K562 (cell line): ENCODE measurements around the gene AIFM3. TPM values are rescaled to one million over a fixed set of nuclear protein-coding genes. Genes with fewer than 3 reads are reported as not detected.

Source experiments
- CLOCK ChIP-seq: fragments of 250-450 bp; sonication (Bioruptor Pico); IDR thresholded peaks from 2 replicates; pipeline ENCODE4 v1.4.0; 2020; ENCODE audit warnings: mild to moderate bottlenecking, moderate library complexity, borderline replicate concordance
- E2F8 ChIP-seq: fragments of 450-650 bp; IDR thresholded peaks from 2 replicates; pipeline ENCODE4 v1.7.1; 2018; ENCODE audit warnings: mild to moderate bottlenecking, low read depth; ENCODE audit not compliant: partially characterized antibody
- MEF2D ChIP-seq: conservative IDR thresholded peaks from 2 replicates; pipeline ENCODE4 v1.6.1; 2016; ENCODE audit warnings: low read depth, missing genetic modification characterization, missing compliant biosample characterization
- NFIC ChIP-seq: fragments of 450-650 bp; IDR thresholded peaks from 2 replicates; pipeline ENCODE4 v1.6.1; 2017; ENCODE audit warnings: mild to moderate bottlenecking, inconsistent platforms
- NR3C1 ChIP-seq: sonication (generic); formaldehyde crosslinking; IDR thresholded peaks from 2 replicates; pipeline ENCODE4 v1.8.1; 2022; ENCODE audit warnings: missing genetic modification reagents
- PHF21A ChIP-seq: fragments of 450-650 bp; IDR thresholded peaks from 2 replicates; pipeline ENCODE4 v1.6.1; 2017; ENCODE audit warnings: low read depth, borderline replicate concordance
- PRDM10 ChIP-seq: fragments of 450-650 bp; IDR thresholded peaks from 2 replicates; pipeline ENCODE4 v1.6.1; 2018; ENCODE audit not compliant: partially characterized antibody
- RAD21 ChIP-seq, 2 experiments: fragments of 250-450 bp in 1 of 2; fragments of 450-650 bp in 1 of 2; sonication (Bioruptor Pico) in 1 of 2; formaldehyde crosslinking in 1 of 2; IDR thresholded peaks in 1 of 2; conservative IDR thresholded peaks in 1 of 2; 2 replicates each; pipeline versions ENCODE4 v1.4.0 to v1.8.0; 2020 to 2022; ENCODE audit warnings: mild to moderate bottlenecking in 2 of 2, moderate library complexity in 1 of 2
- SRSF9 ChIP-seq: fragments of 200-400 bp; formaldehyde crosslinking; IDR thresholded peaks from 2 replicates; pipeline ENCODE4 v1.6.1; 2017; ENCODE audit warnings: low read depth, low read length, borderline replicate concordance
- STAG1 ChIP-seq: sonication (generic); formaldehyde crosslinking; IDR thresholded peaks from 2 replicates; pipeline ENCODE4 v1.5.0; 2020; ENCODE audit warnings: missing genetic modification reagents, borderline replicate concordance
- ZBTB34 ChIP-seq: fragments of 250-450 bp; sonication (Bioruptor Pico); IDR thresholded peaks from 2 replicates; pipeline ENCODE4 v1.8.0; 2021; ENCODE audit warnings: mild to moderate bottlenecking, moderate library complexity
- ZBTB43 ChIP-seq: sonication (generic); formaldehyde crosslinking; IDR thresholded peaks from 2 replicates; pipeline ENCODE4 v1.8.0; 2023; ENCODE audit warnings: mild to moderate bottlenecking, missing genetic modification reagents
- ZC3H11A ChIP-seq: IDR thresholded peaks from 2 replicates; pipeline ENCODE4 v1.6.1; 2012; ENCODE audit warnings: low read depth, low read length, improper control_type of control experiment
- ZNF143 ChIP-seq: sonication (generic); formaldehyde crosslinking; IDR thresholded peaks from 2 replicates; pipeline ENCODE4 v1.9.0; 2022; ENCODE audit warnings: mild to moderate bottlenecking, missing genetic modification reagents
- ZNF316 ChIP-seq: fragments of 450-650 bp; IDR thresholded peaks from 2 replicates; pipeline ENCODE4 v1.6.1; 2016
- ZNF354B ChIP-seq: fragments of 250-450 bp; sonication (Bioruptor Pico); IDR thresholded peaks from 2 replicates; pipeline ENCODE4 v1.4.0; 2020
- ZNF75A ChIP-seq: fragments of 450-650 bp; formaldehyde crosslinking; IDR thresholded peaks from 2 replicates; pipeline ENCODE4 v1.4.0; 2020; ENCODE audit warnings: mild to moderate bottlenecking
- polyA plus RNA-seq, 8 experiments: library from polyadenylated mRNA; depleted of rRNA in 4 of 8; stranded (reverse) in 5 of 8; unstranded in 3 of 8; fragments of >200 nt; fragmentation: Nextera tagmentation in 2 of 8; fragmentation: Illumina TruSeq in 1 of 8; extraction: Ambion mirVana in 2 of 8; extraction: Trizol in 1 of 8; gene quantifications; 2 replicates each; pipeline versions ENCODE4 v1.2.1 to v1.2.3, GENCODE V29; 2011 to 2014; ENCODE audit warnings: inconsistent platforms in 1 of 8, missing spikeins in 1 of 8
- total RNA-seq, 7 experiments: library from RNA; depleted of rRNA in 6 of 7; stranded (reverse); fragments of >200 nt in 6 of 7; fragmentation: Illumina TruSeq in 2 of 7; extraction: Trizol in 2 of 7; gene quantifications; 2 replicates each; pipeline versions ENCODE4 v1.2.1 to v1.2.3, GENCODE V29; 2011 to 2021; ENCODE audit warnings: low replicate concordance in 1 of 7

AIFM3 gene
- total and polyA plus RNA-seq, 9 of the 15 experiments (the other 6 are each of a cell fraction or from before 2014, with no cell fraction given), result 0.03 to 0.20 (median 0.07) TPM; not detected in 1

GRCh38 chr22:20951932-20952380, 15.1 kb upstream of the AIFM3 start (continued):
- TF ChIP-seq PRDM10, result no peak
- no peak for TF ChIP-seq NFIC
- TF ChIP-seq NR3C1 (CRISPR knock-in tag), result no peak
- TF ChIP-seq RAD21 (CRISPR knock-in tag; conservative IDR thresholded peaks at IDR 0.05 in 1 of 2, IDR thresholded peaks at IDR 0.05 in 1 of 2), result 0 out of 4 replicates have a peak, but pooled peaks of 1 of the 2 experiments have one; percentile 3
- TF ChIP-seq ZNF316, result no peak
- TF ChIP-seq ZC3H11A, result no peak
- no peak for TF ChIP-seq ZNF354B (CRISPR knock-in tag)
- TF ChIP-seq ZBTB34, result no peak
- TF ChIP-seq ZNF143 (CRISPR knock-in tag), result no peak
- TF ChIP-seq PHF21A, result no peak
- no peak for TF ChIP-seq ZBTB43 (CRISPR knock-in tag)
- TF ChIP-seq STAG1 (CRISPR knock-in tag), result peak; percentile 36; the same call in 1 of the 2 replicates
- TF ChIP-seq CLOCK (CRISPR knock-in tag), result no peak
- TF ChIP-seq SRSF9, result no peak
- TF ChIP-seq MEF2D (tag), result no peak
- TF ChIP-seq ZNF75A (CRISPR knock-in tag), result no peak
- no peak for TF ChIP-seq E2F8
